H9 (cell line): ENCODE data around the gene MCCC1. TPM values are rescaled to one million over a fixed set of nuclear protein-coding genes. Genes with fewer than 3 reads are reported as not detected.

Source experiments
- DNase-seq: peaks from one replicate; pipeline ENCODE4 v3.0.0-alpha.2; 2017
- H2AFZ ChIP-seq: one replicate; pipeline ENCODE4 v1.6.1; 2013; ENCODE audit warnings: mild to moderate bottlenecking, low read length, control low read depth, moderate library complexity
- H2AK5ac ChIP-seq: 2 replicates; pipeline ENCODE4 v1.6.1; 2013; ENCODE audit warnings: low read length, control low read depth, mixed read lengths; ENCODE audit not compliant: insufficient read length
- H2BK120ac ChIP-seq: one replicate; pipeline ENCODE4 v1.6.1; 2013; ENCODE audit warnings: low read depth, mild to moderate bottlenecking, low read length, control low read depth, inconsistent platforms; ENCODE audit not compliant: poor library complexity, severe bottlenecking
- H2BK12ac ChIP-seq: 2 replicates; pipeline ENCODE4 v1.6.1; 2013; ENCODE audit warnings: low read length, control low read depth, mixed read lengths, low read depth; ENCODE audit not compliant: insufficient read length
- H2BK15ac ChIP-seq: 2 replicates; pipeline ENCODE4 v1.6.1; 2013; ENCODE audit warnings: low read depth, low read length, control low read depth
- H2BK20ac ChIP-seq: one replicate; pipeline ENCODE4 v1.6.1; 2013; ENCODE audit warnings: low read depth, mild to moderate bottlenecking, low read length, control low read depth, inconsistent platforms; ENCODE audit not compliant: poor library complexity, severe bottlenecking
- H2BK5ac ChIP-seq: 2 replicates; pipeline ENCODE4 v1.6.1; 2013; ENCODE audit warnings: low read length, control low read depth, mixed read lengths; ENCODE audit not compliant: insufficient read length
- H3K14ac ChIP-seq: 2 replicates; pipeline ENCODE4 v1.6.1; 2013; ENCODE audit warnings: low read length, control low read depth; ENCODE audit not compliant: insufficient read depth
- H3K18ac ChIP-seq: 2 replicates; pipeline ENCODE4 v1.6.1; 2013; ENCODE audit warnings: low read depth, mild to moderate bottlenecking, mixed read lengths, low read length, control low read depth; ENCODE audit not compliant: insufficient read length
- H3K23ac ChIP-seq: 2 replicates; pipeline ENCODE4 v1.6.1; 2013; ENCODE audit warnings: low read length, control low read depth, mixed read lengths, low read depth; ENCODE audit not compliant: insufficient read length
- H3K23me2 ChIP-seq: 2 replicates; pipeline ENCODE4 v1.6.1; 2013; ENCODE audit warnings: low read depth, mild to moderate bottlenecking, mixed read lengths, low read length, control low read depth; ENCODE audit not compliant: insufficient read length, poor library complexity, severe bottlenecking
- H3K27ac ChIP-seq: 2 replicates; pipeline ENCODE4 v1.5.1; 2013; ENCODE audit warnings: low read length, control low read depth, mixed read lengths, low read depth; ENCODE audit not compliant: insufficient read length
- H3K27me3 ChIP-seq: 2 replicates; pipeline ENCODE4 v1.6.1; 2013; ENCODE audit warnings: low read length, control low read depth, inconsistent platforms; ENCODE audit not compliant: insufficient read depth
- H3K4ac ChIP-seq: 2 replicates; pipeline ENCODE4 v1.6.1; 2013; ENCODE audit warnings: low read depth, mild to moderate bottlenecking, control low read depth, inconsistent platforms, low read length, moderate library complexity
- H3K4me1 ChIP-seq: 2 replicates; pipeline ENCODE4 v1.6.1; 2013; ENCODE audit warnings: low read length, control low read depth, inconsistent platforms; ENCODE audit not compliant: insufficient read depth
- H3K4me2 ChIP-seq: 2 replicates; pipeline ENCODE4 v1.6.1; 2013; ENCODE audit warnings: low read length, control low read depth, mixed read lengths; ENCODE audit not compliant: insufficient read length, insufficient read depth
- H3K56ac ChIP-seq: 2 replicates; pipeline ENCODE4 v1.6.1; 2013; ENCODE audit warnings: low read depth, mild to moderate bottlenecking, mixed read lengths, low read length, control low read depth; ENCODE audit not compliant: insufficient read length
- H3K79me1 ChIP-seq: 2 replicates; pipeline ENCODE4 v1.6.1; 2013; ENCODE audit warnings: low read depth, mild to moderate bottlenecking, moderate library complexity, low read length, control low read depth, inconsistent platforms; ENCODE audit not compliant: insufficient read depth, poor library complexity, severe bottlenecking
- H3K79me2 ChIP-seq: 2 replicates; pipeline ENCODE4 v1.6.1; 2013; ENCODE audit warnings: low read length, control low read depth, inconsistent platforms; ENCODE audit not compliant: insufficient read depth
- H3K9ac ChIP-seq: 2 replicates; pipeline ENCODE4 v1.6.1; 2013; ENCODE audit warnings: low read length, control low read depth, mixed read lengths; ENCODE audit not compliant: insufficient read length; ENCODE audit errors: extremely low read depth
- H3K9me3 ChIP-seq: one replicate; pipeline ENCODE4 v1.6.1; 2013; ENCODE audit warnings: low read depth, low read length, inconsistent platforms; ENCODE audit not compliant: control insufficient read depth
- H3T11ph ChIP-seq: one replicate; pipeline ENCODE4 v1.6.1; 2013; ENCODE audit warnings: mild to moderate bottlenecking, low read length, control low read depth, inconsistent platforms
- H4K20me1 ChIP-seq: one replicate; pipeline ENCODE4 v1.6.1; 2013; ENCODE audit not compliant: control insufficient read depth, insufficient read length, insufficient read depth
- H4K5ac ChIP-seq: 2 replicates; pipeline ENCODE4 v1.6.1; 2013; ENCODE audit warnings: low read depth, mild to moderate bottlenecking, mixed read lengths, low read length, control low read depth; ENCODE audit not compliant: insufficient read length
- H4K8ac ChIP-seq: replicated peaks from 2 replicates; pipeline ENCODE4 v1.6.1; 2013; ENCODE audit warnings: low read length, control low read depth, mixed read lengths, low read depth; ENCODE audit not compliant: insufficient read length
- H4K91ac ChIP-seq: 2 replicates; pipeline ENCODE4 v1.6.1; 2013; ENCODE audit warnings: low read depth, mild to moderate bottlenecking, moderate library complexity, mixed read lengths, low read length, control low read depth; ENCODE audit not compliant: insufficient read length
- H3K27ac Mint-ChIP-seq, 3 experiments: 2 replicates in 2 of 3; 3 replicates in 1 of 3; pipeline ENCODE4 v1.8.0; 2020 to 2021; ENCODE audit warnings: mixed read lengths in 3 of 3, mild to moderate bottlenecking in 1 of 3, moderate library complexity in 1 of 3
- H3K27me3 Mint-ChIP-seq: 2 replicates; pipeline ENCODE4 v1.8.0; 2021; ENCODE audit warnings: low read depth, mild to moderate bottlenecking, moderate library complexity, mixed read lengths
- H3K36me3 Mint-ChIP-seq, 3 experiments: 2 replicates in 2 of 3; 3 replicates in 1 of 3; pipeline ENCODE4 v1.8.0; 2020 to 2021; ENCODE audit warnings: low read depth in 3 of 3, mixed read lengths in 3 of 3; ENCODE audit not compliant: insufficient read depth in 1 of 3
- H3K4me1 Mint-ChIP-seq, 2 experiments: 2 replicates each; pipeline ENCODE4 v1.8.0; 2020; ENCODE audit warnings: mixed read lengths in 2 of 2
- H3K4me3 Mint-ChIP-seq, 2 experiments: 2 replicates in 1 of 2; 3 replicates in 1 of 2; pipeline ENCODE4 v1.8.0; 2020 to 2021; ENCODE audit warnings: mild to moderate bottlenecking in 2 of 2, mixed read lengths in 2 of 2, moderate library complexity in 1 of 2
- H3K9me3 Mint-ChIP-seq, 2 experiments: 2 replicates in 1 of 2; 3 replicates in 1 of 2; pipeline ENCODE4 v1.8.0; 2020; ENCODE audit warnings: mild to moderate bottlenecking in 2 of 2, mixed read lengths in 2 of 2, moderate library complexity in 1 of 2
- CTCF ChIP-seq: fragments of 200-600 bp; sonication (generic); conservative IDR thresholded peaks from 3 replicates; pipeline ENCODE4 v1.8.0; 2021; ENCODE audit warnings: antibody characterized with exemption, mild to moderate bottlenecking
- WGBS: extraction: QIAGEN DNeasy Blood & Tissue Kit; methylation state at CpG from one replicate; pipeline ENCODE4 v1.1.7; 2013; ENCODE audit warnings: missing lambda C conversion rate, low lambda C conversion rate, mixed read lengths; ENCODE audit not compliant: insufficient read length; ENCODE audit errors: extremely low coverage; 5-methylcytosine and 5-hydroxymethylcytosine counted together
- total RNA-seq: library from RNA; stranded (reverse); gene quantifications from 2 replicates; pipeline ENCODE4 v1.2.1, GENCODE V29; 2021

Gene MCCC1
- total RNA-seq, 1 experiment from 2014 or later: 18.3 TPM

GRCh38 chr3:182979103-182979673 is 120.1 kb downstream of the MCCC1 start:
- Histone ChIP-seq H3K23me2 (no peaks in the 10 kb centered on the region), H3K9me3 (no peaks in the 10 kb centered on the region), H2BK20ac (no peak overlapping the region), H4K5ac (no peak overlapping the region), H4K20me1 (no peaks in the 10 kb centered on the region), H2BK120ac (no peak overlapping the region), H3K56ac (no peak overlapping the region), H2BK5ac (no peak overlapping the region), H2AFZ (no peak overlapping the region), H3K9ac (peak overlapping the region; percentile 81), H3T11ph (no peak overlapping the region), H3K23ac (no peak overlapping the region), H2BK12ac (no peak overlapping the region), H2AK5ac (no peak overlapping the region), H4K91ac (no peak overlapping the region), H3K4ac (no peak overlapping the region), H2BK15ac (no peak overlapping the region), H4K8ac (no peak overlapping the region), H3K27me3 (no peaks in the 10 kb centered on the region), H3K27ac (no peak overlapping the region), H3K79me2 (peaks cover 15% of the 10 kb centered on the region; the same call in 1 of the 2 replicates), H3K14ac (no peak overlapping the region), H3K79me1 (no peaks in the 10 kb centered on the region), H3K4me2 (peak overlapping the region; percentile 65), H3K18ac (no peak overlapping the region), H3K4me1 (peaks cover 4% of the 10 kb centered on the region; the same call in 1 of the 2 replicates)
- Mint-ChIP-seq H3K4me1 (peaks cover 29 to 36% of the 10 kb centered on the region in 2 experiments), H3K4me3 (peak overlapping the region; percentile 92 to 94), H3K36me3 (no peaks in the 10 kb centered on the region), H3K27me3 (no peaks in the 10 kb centered on the region), H3K27ac (peak overlapping the region; percentile 56 to 96 (median 63); a peak in 6 of 7 replicates), H3K9me3 (no peaks in the 10 kb centered on the region)
- whole genome bisulfite sequencing: no CpG with 5 or more reads among the region's 10 CpGs
- no peak for DNase-seq
- no peak for TF ChIP-seq CTCF
